ENCODE measurements around the gene FAM120A.

DNA sequence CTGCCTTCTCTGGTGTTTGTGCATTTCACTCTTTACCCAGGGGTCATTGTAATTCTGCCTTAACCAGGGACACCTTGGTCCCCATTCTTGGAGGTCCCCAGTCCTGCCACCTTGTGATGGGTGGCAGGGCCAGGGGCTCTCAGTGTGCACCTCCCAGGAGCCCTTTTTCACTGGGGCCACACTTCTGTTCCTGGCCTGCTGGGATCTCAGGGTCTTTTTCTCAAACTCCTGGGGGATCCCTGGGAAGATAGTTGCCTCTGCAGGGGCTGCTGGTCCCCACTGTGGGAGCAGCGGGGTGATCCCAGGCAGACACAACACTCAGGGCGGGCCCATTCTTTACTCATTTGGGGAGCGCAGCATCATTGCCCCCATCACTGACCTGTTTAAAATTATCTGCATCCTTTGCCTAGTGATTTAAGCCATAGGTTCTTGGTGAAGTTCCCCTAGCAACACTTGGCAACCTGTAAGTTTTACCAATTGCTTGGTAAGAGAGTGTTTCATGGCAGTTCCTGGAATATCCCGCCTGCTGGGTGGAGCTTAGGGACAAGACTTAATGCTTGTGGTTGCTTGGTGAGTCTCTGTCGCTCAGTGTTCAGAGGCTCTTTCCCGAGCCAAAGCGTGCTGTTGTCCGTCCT, 140.6 kb downstream of the FAM120A start:
- TF ChIP-seq, protein P1, sequence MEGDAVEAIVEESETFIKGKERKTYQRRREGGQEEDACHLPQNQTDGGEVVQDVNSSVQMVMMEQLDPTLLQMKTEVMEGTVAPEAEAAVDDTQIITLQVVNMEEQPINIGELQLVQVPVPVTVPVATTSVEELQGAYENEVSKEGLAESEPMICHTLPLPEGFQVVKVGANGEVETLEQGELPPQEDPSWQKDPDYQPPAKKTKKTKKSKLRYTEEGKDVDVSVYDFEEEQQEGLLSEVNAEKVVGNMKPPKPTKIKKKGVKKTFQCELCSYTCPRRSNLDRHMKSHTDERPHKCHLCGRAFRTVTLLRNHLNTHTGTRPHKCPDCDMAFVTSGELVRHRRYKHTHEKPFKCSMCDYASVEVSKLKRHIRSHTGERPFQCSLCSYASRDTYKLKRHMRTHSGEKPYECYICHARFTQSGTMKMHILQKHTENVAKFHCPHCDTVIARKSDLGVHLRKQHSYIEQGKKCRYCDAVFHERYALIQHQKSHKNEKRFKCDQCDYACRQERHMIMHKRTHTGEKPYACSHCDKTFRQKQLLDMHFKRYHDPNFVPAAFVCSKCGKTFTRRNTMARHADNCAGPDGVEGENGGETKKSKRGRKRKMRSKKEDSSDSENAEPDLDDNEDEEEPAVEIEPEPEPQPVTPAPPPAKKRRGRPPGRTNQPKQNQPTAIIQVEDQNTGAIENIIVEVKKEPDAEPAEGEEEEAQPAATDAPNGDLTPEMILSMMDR (conservative IDR thresholded peaks at IDR 0.05; ENCODE audit: low read length): no peak
- TF ChIP-seq EZH2phosphoT487 (IDR thresholded peaks at IDR 0.05; ENCODE audit: borderline replicate concordance): no peak
